Colonic mucosa (tissue), 4 donors: ENCODE results near the gene SNX3. TPM values are rescaled to one million over a fixed set of nuclear protein-coding genes. Genes with fewer than 3 reads are reported as not detected.

ENCODE experiments used
- DNase-seq: peaks from one replicate; pipeline ENCODE4 v3.0.0-alpha.2; 2020
- H3K27ac ChIP-seq: fragments of 200-600 bp; one replicate; pipeline ENCODE4 v1.8.0; 2021
- H3K27me3 ChIP-seq: fragments of 200-600 bp; one replicate; pipeline ENCODE4 v1.8.0; 2021
- H3K36me3 ChIP-seq: fragments of 200-600 bp; one replicate; pipeline ENCODE4 v1.8.0; 2021
- H3K4me1 ChIP-seq: fragments of 200-600 bp; one replicate; pipeline ENCODE4 v1.8.0; 2021; ENCODE audit warnings: mild to moderate bottlenecking
- H3K4me3 ChIP-seq: fragments of 200-600 bp; one replicate; pipeline ENCODE4 v1.8.0; 2021
- H3K9ac ChIP-seq, 2 donors: one replicate each; pipeline ENCODE4 v1.7.0; 2013; ENCODE audit warnings: control low read depth in 2 of 2, low read depth in 2 of 2, low read length in 2 of 2
- H3K9me3 ChIP-seq: fragments of 200-600 bp; one replicate; pipeline ENCODE4 v1.8.0; 2021
- CTCF ChIP-seq: fragments of 200-600 bp; IDR thresholded peaks from one replicate; pipeline ENCODE4 v1.8.0; 2022; ENCODE audit warnings: antibody characterized with exemption, mild to moderate bottlenecking
- intact Hi-C: fragments of 100-400 bp; cut with DNase I; formaldehyde crosslinking; loops from one replicate; pipeline ENCODE4 v1.14.1; 2022
- total RNA-seq, 2 donors: library from RNA; stranded (reverse); fragmentation: NEBNext Ultra II Directional in 1 of 2; extraction: Animal tissue kit (Norgen Biotek cat#: 25700) in 1 of 2; gene quantifications; one replicate each; pipeline ENCODE4 v1.2.1, GENCODE V29; 2021
- donor health status: healthy.
- donor health status: DM: no; HTN: no; CAD: no.
- donor health status: DM: no; HTN: no; CAD: no.

The SNX3 gene
- total RNA-seq, 2 donors from 2014 or later = 118 to 143 TPM

DNA sequence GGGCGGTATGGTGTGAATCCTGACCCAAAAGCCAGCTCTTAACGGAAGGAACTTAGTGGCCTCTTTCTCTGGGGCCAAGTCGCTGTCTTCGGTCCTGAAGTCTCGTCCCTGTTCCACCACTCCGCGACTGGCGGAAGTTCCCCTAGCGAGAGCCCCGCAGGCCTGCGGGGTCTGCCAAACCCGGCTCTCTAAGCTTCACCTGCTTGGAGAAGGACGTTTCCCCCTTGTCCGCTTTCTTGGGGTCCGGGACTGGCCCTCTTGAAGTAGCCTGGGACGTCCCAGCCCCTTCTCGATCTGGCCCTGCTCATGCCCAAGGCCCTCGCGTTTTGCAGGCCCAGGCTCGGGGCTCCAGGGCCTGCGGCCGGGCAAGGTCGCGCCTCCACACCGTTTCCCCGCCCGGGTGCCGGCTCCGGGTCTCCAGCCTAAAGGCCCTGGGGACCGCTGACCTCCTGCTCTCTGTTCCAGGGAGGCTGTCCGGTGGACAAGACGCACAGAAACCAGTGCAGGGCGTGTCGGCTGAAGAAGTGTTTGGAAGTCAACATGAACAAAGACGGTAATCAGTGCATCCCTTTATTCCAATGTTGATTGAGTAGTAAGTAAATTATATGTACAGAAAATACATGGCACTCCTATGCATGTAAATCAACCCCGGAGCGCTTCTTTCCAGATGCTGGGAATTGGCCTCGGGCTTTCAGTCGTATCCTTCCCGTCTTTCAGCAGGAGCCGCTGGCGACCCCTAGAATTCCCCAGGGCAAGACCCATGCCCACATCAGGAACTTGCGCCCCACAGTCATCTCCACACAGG lies 86.3 kb downstream of the SNX3 start:
- peaks cover 6% of the 10 kb centered on the region for H3K4me1 ChIP-seq
- intact Hi-C loops = no loop called here
- H3K9ac ChIP-seq = no peak overlapping the region
- no peaks in the 10 kb centered on the region for H3K36me3 ChIP-seq
- H3K27ac ChIP-seq = no peak overlapping the region
- no peak for DNase-seq
- H3K27me3 ChIP-seq = peaks cover 80% of the 10 kb centered on the region
- no peak overlapping the region for H3K4me3 ChIP-seq
- no peak for TF ChIP-seq CTCF
- H3K9me3 ChIP-seq = no peaks in the 10 kb centered on the region

- H3K4me1 ChIP-seq = peaks cover 20% of the 10 kb centered on the region
- peaks cover 93% of the 10 kb centered on the region for H3K27me3 ChIP-seq
- intact Hi-C loops = no loop called here
- no peak for DNase-seq
- no peak overlapping the region for H3K9ac ChIP-seq
- no peaks in the 10 kb centered on the region for H3K9me3 ChIP-seq
- H3K36me3 ChIP-seq = no peaks in the 10 kb centered on the region
- no peak overlapping the region for H3K4me3 ChIP-seq
- H3K27ac ChIP-seq = no peak overlapping the region
- no peak for TF ChIP-seq CTCF
These were observed 88.8 kb downstream of the SNX3 start for GRCh38 chr6:108171918-108172516.

- peaks cover 20% of the 10 kb centered on the region for H3K4me1 ChIP-seq
- H3K27ac ChIP-seq = no peak overlapping the region
These were observed 89.4 kb downstream of the SNX3 start for GRCh38 chr6:108171291-108171917.

GRCh38 chr6:108170332-108171290 lies 90.2 kb downstream of the SNX3 start:
- no peak for TF ChIP-seq CTCF
- intact Hi-C loops = no loop called here

More at GRCh38 chr6:108171291-108171917, 89.4 kb downstream of the SNX3 start:
- H3K36me3 ChIP-seq = no peaks in the 10 kb centered on the region
- no peaks in the 10 kb centered on the region for H3K9me3 ChIP-seq
- no peak for DNase-seq
- no peak for TF ChIP-seq CTCF
- H3K27me3 ChIP-seq = peaks cover 93% of the 10 kb centered on the region
- no peak overlapping the region for H3K4me3 ChIP-seq
- intact Hi-C loops = no loop called here
- no peak overlapping the region for H3K9ac ChIP-seq

More at GRCh38 chr6:108170332-108171290, 90.2 kb downstream of the SNX3 start:
- H3K9me3 ChIP-seq = no peaks in the 10 kb centered on the region
- H3K9ac ChIP-seq = no peak overlapping the region
- no peak overlapping the region for H3K27ac ChIP-seq
- no peak for DNase-seq
- H3K4me3 ChIP-seq = no peak overlapping the region
- H3K27me3 ChIP-seq = peaks cover 93% of the 10 kb centered on the region
- no peaks in the 10 kb centered on the region for H3K36me3 ChIP-seq
- peaks cover 14% of the 10 kb centered on the region for H3K4me1 ChIP-seq
